ENCODE measurements around the gene C9orf153.

Gene C9orf153

GRCh38 chr9:86282979-86283535 is 23.6 kb upstream of the C9orf153 start:
- peak; percentile 88 for DNase-seq (ENCODE audit: low read depth)
- peak; percentile 70 for TF ChIP-seq MAX (IDR thresholded peaks at IDR 0.05; ENCODE audit: low read depth, low read length)
- no peak for TF ChIP-seq POLR2A (IDR thresholded peaks at IDR 0.05; ENCODE audit: extremely low read depth, insufficient read length)
- TF ChIP-seq MYC (IDR thresholded peaks at IDR 0.05; ENCODE audit: low read depth, low read length), result peak; percentile 68
- TF ChIP-seq CTCF (IDR thresholded peaks at IDR 0.05; ENCODE audit: low read depth, low read length), result no peak
- H3K4me3 ChIP-seq (ENCODE audit: low read depth, low read length), result peak overlapping the region; percentile 78

- peak; percentile 95 for DNase-seq (ENCODE audit: low read depth)
- TF ChIP-seq CTCF (IDR thresholded peaks at IDR 0.05; ENCODE audit: low read depth, low read length) (no peak), MAX (IDR thresholded peaks at IDR 0.05; ENCODE audit: low read depth, low read length) (peak; percentile 45), POLR2A (IDR thresholded peaks at IDR 0.05; ENCODE audit: extremely low read depth, insufficient read length) (peak; percentile 81), MYC (IDR thresholded peaks at IDR 0.05; ENCODE audit: low read depth, low read length) (peak; percentile 84)
- peak within 1 kb of the TSS; percentile 92 for H3K4me3 ChIP-seq (ENCODE audit: low read depth, low read length)
Observed at GRCh38 chr9:86282077-86282978, 22.9 kb upstream of the C9orf153 start, which contains the start of gene ISCA1. Gene ISCA1, minus strand, starts transcription at chr9:86282538. Its CDS starts 80 bp downstream, at chr9:86282458.

- no peak for TF ChIP-seq MYC (IDR thresholded peaks at IDR 0.05; ENCODE audit: low read depth, low read length)
- TF ChIP-seq CTCF (IDR thresholded peaks at IDR 0.05; ENCODE audit: low read depth, low read length), result no peak
- no peak for TF ChIP-seq POLR2A (IDR thresholded peaks at IDR 0.05; ENCODE audit: extremely low read depth, insufficient read length)
- TF ChIP-seq MAX (IDR thresholded peaks at IDR 0.05; ENCODE audit: low read depth, low read length), result no peak
- no peak for DNase-seq (ENCODE audit: low read depth)
- peak overlapping the region; percentile 92 for H3K4me3 ChIP-seq (ENCODE audit: low read depth, low read length)
Observed at GRCh38 chr9:86281593-86282076, 22.2 kb upstream of the C9orf153 start.

GRCh38 chr9:86280580-86280979 is 21.1 kb upstream of the C9orf153 start:
- TF ChIP-seq MAX (IDR thresholded peaks at IDR 0.05; ENCODE audit: low read depth, low read length) (no peak), MYC (IDR thresholded peaks at IDR 0.05; ENCODE audit: low read depth, low read length) (no peak), CTCF (IDR thresholded peaks at IDR 0.05; ENCODE audit: low read depth, low read length) (no peak), POLR2A (IDR thresholded peaks at IDR 0.05; ENCODE audit: extremely low read depth, insufficient read length) (no peak)
- H3K4me3 ChIP-seq (ENCODE audit: low read depth, low read length), result peak overlapping the region; percentile 92
- no peak for DNase-seq (ENCODE audit: low read depth)

- DNase-seq (ENCODE audit: low read depth), result no peak
- H3K4me3 ChIP-seq (ENCODE audit: low read depth, low read length), result peak overlapping the region; percentile 4
- TF ChIP-seq MYC (IDR thresholded peaks at IDR 0.05; ENCODE audit: low read depth, low read length) (no peak), MAX (IDR thresholded peaks at IDR 0.05; ENCODE audit: low read depth, low read length) (no peak), CTCF (IDR thresholded peaks at IDR 0.05; ENCODE audit: low read depth, low read length) (no peak), POLR2A (IDR thresholded peaks at IDR 0.05; ENCODE audit: extremely low read depth, insufficient read length) (no peak)
Observed at GRCh38 chr9:86279839-86280238, 20.4 kb upstream of the C9orf153 start.

Data from NB4 (cell line).